Gastroesophageal sphincter (tissue), 4 donors: ENCODE measurements around the gene TEKTIP1. TPM values are rescaled to one million over a fixed set of nuclear protein-coding genes. Genes with fewer than 3 reads are reported as not detected.

Experiments used
- ATAC-seq: fragments of 150-250 bp; one replicate; pipeline ENCODE4 v1.9.1; 2016; ENCODE audit warnings: mild to moderate bottlenecking, moderate library complexity
- H3K27ac ChIP-seq, 4 donors: fragments of 200-600 bp; sonication (generic) in 3 of 4; 1 replicate in 3 of 4; 2 replicates in 1 of 4; pipeline ENCODE4 v1.5.1; 2016 to 2019
- H3K27me3 ChIP-seq: fragments of 200-600 bp; sonication (generic); one replicate; pipeline ENCODE4 v1.5.1; 2019
- H3K36me3 ChIP-seq, 2 donors: fragments of 200-600 bp; sonication (generic); one replicate each; pipeline ENCODE4 v1.5.1; 2019; ENCODE audit warnings: control low read depth in 1 of 2
- H3K4me1 ChIP-seq, 3 donors: fragments of 200-600 bp; sonication (generic); 1 replicate in 2 of 3; 2 replicates in 1 of 3; pipeline ENCODE4 v1.5.1; 2016 to 2019; ENCODE audit warnings: control low read depth in 2 of 3
- H3K4me3 ChIP-seq, 2 donors: fragments of 200-600 bp; sonication (generic); one replicate each; pipeline ENCODE4 v1.5.1; 2019; ENCODE audit warnings: mild to moderate bottlenecking in 1 of 2, moderate library complexity in 1 of 2
- H3K9me3 ChIP-seq, 3 donors: fragments of 200-600 bp; sonication (generic); one replicate each; pipeline ENCODE4 v1.5.1; 2017 to 2019; ENCODE audit warnings: control low read depth in 2 of 3
- CTCF ChIP-seq, 4 experiments: fragments of 200-600 bp in 2 of 4; fragments of 450-650 bp in 2 of 4; sonication (generic) in 1 of 4; IDR thresholded peaks; one replicate each; pipeline ENCODE4 v1.5.1; 2017 to 2019; ENCODE audit warnings: antibody characterized with exemption in 4 of 4, mild to moderate bottlenecking in 2 of 4, moderate library complexity in 2 of 4
- EP300 ChIP-seq: sonication (generic); formaldehyde crosslinking; IDR thresholded peaks from one replicate; pipeline ENCODE4 v1.6.1; 2017; ENCODE audit warnings: antibody characterized with exemption, mild to moderate bottlenecking
- POLR2A ChIP-seq, 2 donors: fragments of 450-650 bp; IDR thresholded peaks; one replicate each; pipeline ENCODE4 v1.6.1; 2017; ENCODE audit warnings: antibody characterized with exemption in 2 of 2, mild to moderate bottlenecking in 2 of 2, moderate library complexity in 1 of 2
- POLR2AphosphoS5 ChIP-seq: sonication (generic); formaldehyde crosslinking; IDR thresholded peaks from one replicate; pipeline ENCODE4 v1.6.1; 2017; ENCODE audit warnings: antibody characterized with exemption
- WGBS, 2 donors: methylation state at CpG; one replicate each; pipeline ENCODE4 v1.1.5; 2018; ENCODE audit warnings: low coverage in 1 of 2; 5-methylcytosine and 5-hydroxymethylcytosine counted together
- total RNA-seq, 4 donors: library from RNA; depleted of rRNA; stranded (reverse); fragments of >200 nt; gene quantifications; one replicate each; pipeline ENCODE4 v1.1.0, GENCODE V29; 2016

Gene TEKTIP1
- total RNA-seq, 4 donors from 2014 or later, result not detected

- Histone ChIP-seq H3K27me3 (no peaks in the 10 kb centered on the region), H3K4me3 (no peak overlapping the region), H3K36me3 (peaks cover 0 to 38% of the 10 kb centered on the region in 2 donors), H3K9me3 (no peaks in the 10 kb centered on the region), H3K4me1 (peaks cover 0 to 82% (median 2%) of the 10 kb centered on the region in 3 donors), H3K27ac (no peak overlapping the region)
- TF ChIP-seq CTCF (IDR thresholded peaks at IDR 0.05) (no peak), EP300 (no peak), POLR2A (IDR thresholded peaks at IDR 0.05) (no peak), POLR2AphosphoS5 (no peak)
- 72% methylated on average over 3 of the region's 17 CpGs; no CpG with 5 or more reads in 1 of the 2 donors for WGBS, 2 donors
- no peak for ATAC-seq
Observed at GRCh38 chr19:3512562-3513228, 26.3 kb upstream of the TEKTIP1 start.

- Histone ChIP-seq H3K27ac (no peak overlapping the region), H3K36me3 (peaks cover 0 to 38% of the 10 kb centered on the region in 2 donors), H3K4me1 (peaks cover 0 to 81% (median 0%) of the 10 kb centered on the region in 3 donors), H3K27me3 (no peaks in the 10 kb centered on the region), H3K4me3 (no peak overlapping the region), H3K9me3 (no peaks in the 10 kb centered on the region)
- peak; percentile 14 for ATAC-seq
- 37 to 40% methylated on average over 1 to 4 of the region's 23 CpGs for WGBS, 2 donors
- TF ChIP-seq CTCF (IDR thresholded peaks at IDR 0.05) (no peak), EP300 (no peak), POLR2A (IDR thresholded peaks at IDR 0.05) (no peak), POLR2AphosphoS5 (no peak)
Observed at GRCh38 chr19:3513229-3514140, 25.5 kb upstream of the TEKTIP1 start.

- ATAC-seq, result no peak
- H3K9me3 ChIP-seq, result no peaks in the 10 kb centered on the region
- peaks cover 0 to 38% of the 10 kb centered on the region in 2 donors for H3K36me3 ChIP-seq
- WGBS, 2 donors, result 80% methylated on average over 3 of the region's 12 CpGs; no CpG with 5 or more reads in 1 of the 2 donors
- H3K27ac ChIP-seq, result no peak overlapping the region
- H3K4me1 ChIP-seq, result peaks cover 0 to 77% (median 0%) of the 10 kb centered on the region in 3 donors
- H3K4me3 ChIP-seq, result no peak overlapping the region
- TF ChIP-seq CTCF (IDR thresholded peaks at IDR 0.05), result no peak
- no peak for TF ChIP-seq POLR2AphosphoS5
- TF ChIP-seq EP300, result no peak
- no peak for TF ChIP-seq POLR2A (IDR thresholded peaks at IDR 0.05)
- H3K27me3 ChIP-seq, result no peaks in the 10 kb centered on the region
Observed at GRCh38 chr19:3514930-3515329, 24.0 kb upstream of the TEKTIP1 start.

DNA sequence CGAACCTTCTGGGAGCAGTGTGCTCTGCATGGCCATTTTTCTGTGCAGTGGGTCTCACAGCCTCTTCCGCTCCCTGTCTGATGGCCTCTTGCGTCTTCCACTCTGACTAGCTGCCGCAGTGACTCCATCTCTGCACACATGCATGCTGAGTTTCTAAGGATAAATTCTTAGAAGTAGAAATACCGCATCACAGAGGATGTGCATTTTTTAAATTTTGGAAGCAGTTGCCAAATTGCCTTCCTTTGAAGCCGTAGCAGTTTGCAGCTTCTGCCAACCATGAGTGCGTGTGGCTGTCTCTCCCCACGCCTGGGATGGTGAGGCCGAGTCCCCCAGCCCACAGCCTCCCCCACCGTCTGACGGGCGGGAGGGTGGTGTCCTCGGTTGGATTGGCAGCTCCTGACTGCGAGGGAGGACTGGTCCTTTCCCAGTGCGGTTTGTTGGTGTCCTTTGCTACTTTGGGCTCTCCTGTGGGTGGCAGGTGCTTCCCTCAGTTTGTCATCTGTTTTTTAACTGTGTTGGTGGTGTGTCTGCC lies 23.0 kb upstream of the TEKTIP1 start:
- peaks cover 0 to 38% of the 10 kb centered on the region in 2 donors for H3K36me3 ChIP-seq
- no peak overlapping the region for H3K4me3 ChIP-seq
- H3K4me1 ChIP-seq, result peaks cover 0 to 75% (median 0%) of the 10 kb centered on the region in 3 donors
- no peak for TF ChIP-seq POLR2A (IDR thresholded peaks at IDR 0.05)
- no peak for TF ChIP-seq CTCF (IDR thresholded peaks at IDR 0.05)
- no peak for TF ChIP-seq EP300
- TF ChIP-seq POLR2AphosphoS5, result no peak
- no peaks in the 10 kb centered on the region for H3K27me3 ChIP-seq
- H3K27ac ChIP-seq, result no peak overlapping the region
- H3K9me3 ChIP-seq, result no peaks in the 10 kb centered on the region
- WGBS, 2 donors, result 65 to 78% methylated on average over 5 to 13 of the region's 15 CpGs
- ATAC-seq, result no peak
